ENCODE results near the gene MAST4.
"Not testable (repeated sequence)": the region's sequence is repeated elsewhere in the genome, so short reads cannot be mapped to it uniquely, and the experiment has no call there.

MAST4 gene

GRCh38 chr5:66647146-66647856 is 51.1 kb downstream of the MAST4 start:
- DNase-seq = no peak

GRCh38 chr5:66652818-66653217 is 56.6 kb downstream of the MAST4 start:
- no peak for DNase-seq

- DNase-seq = no peak
Observed at GRCh38 chr5:66653325-66653724, 57.1 kb downstream of the MAST4 start.

- no peak for DNase-seq
Observed at GRCh38 chr5:66655395-66656324, 59.5 kb downstream of the MAST4 start.

DNA sequence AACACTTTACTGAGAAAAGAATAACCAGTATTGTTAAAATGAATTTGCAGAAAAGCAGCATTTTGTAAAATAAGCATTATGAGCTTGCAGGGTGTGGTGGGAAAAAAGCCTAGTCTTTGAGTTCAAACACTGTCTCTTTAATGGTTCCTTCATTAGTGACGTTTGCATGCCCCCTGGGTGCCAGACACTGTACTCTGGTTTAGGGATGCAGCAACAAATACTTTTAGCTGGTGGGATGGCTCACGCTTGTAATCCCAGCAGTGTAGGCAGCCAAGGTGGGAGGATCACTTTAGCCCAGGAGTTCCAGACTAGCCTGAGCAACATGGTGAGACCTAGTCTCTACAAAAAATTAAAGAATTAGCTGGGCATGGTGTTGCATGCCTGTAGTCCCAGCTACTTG is 62.3 kb downstream of the MAST4 start:
- DNase-seq = no peak

DNA sequence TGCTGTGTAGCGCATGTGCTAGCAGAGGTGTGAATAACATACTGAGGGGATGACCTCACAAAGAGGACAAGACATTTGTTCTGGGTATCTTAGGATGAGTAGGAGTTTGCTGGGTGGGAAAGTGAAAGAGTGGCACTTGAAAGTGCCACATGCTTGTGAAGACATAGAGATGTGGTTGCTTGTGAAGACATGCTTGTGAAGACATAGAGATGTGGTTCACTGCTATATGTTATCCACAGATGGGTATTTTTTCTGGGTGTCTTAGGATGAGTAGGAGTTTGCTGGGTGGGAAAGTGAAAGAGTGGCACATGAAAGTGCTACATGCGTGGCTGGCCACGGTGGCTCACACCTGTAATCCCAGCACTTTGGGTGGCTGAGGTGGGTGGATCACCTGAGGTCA is 63.6 kb downstream of the MAST4 start:
- no peak for DNase-seq

DNA sequence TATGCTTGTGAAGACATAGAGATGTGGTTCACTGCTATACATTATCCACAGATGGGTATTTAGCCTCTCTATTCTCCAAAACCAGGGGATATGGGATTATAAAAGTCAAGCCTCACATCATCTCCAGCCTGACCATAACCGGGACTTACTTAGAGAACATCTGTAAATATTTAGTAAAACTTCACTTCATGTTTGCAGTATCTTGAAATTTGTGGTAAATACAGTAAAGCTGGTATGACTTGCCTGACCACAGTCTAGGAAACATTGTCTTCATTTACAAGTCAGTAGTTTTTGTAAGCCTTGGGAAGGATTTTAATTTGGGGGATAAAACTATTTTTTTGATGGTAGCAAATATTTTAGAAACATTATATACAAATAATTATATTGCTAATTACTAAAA is 64.2 kb downstream of the MAST4 start:
- no peak for DNase-seq

DNA sequence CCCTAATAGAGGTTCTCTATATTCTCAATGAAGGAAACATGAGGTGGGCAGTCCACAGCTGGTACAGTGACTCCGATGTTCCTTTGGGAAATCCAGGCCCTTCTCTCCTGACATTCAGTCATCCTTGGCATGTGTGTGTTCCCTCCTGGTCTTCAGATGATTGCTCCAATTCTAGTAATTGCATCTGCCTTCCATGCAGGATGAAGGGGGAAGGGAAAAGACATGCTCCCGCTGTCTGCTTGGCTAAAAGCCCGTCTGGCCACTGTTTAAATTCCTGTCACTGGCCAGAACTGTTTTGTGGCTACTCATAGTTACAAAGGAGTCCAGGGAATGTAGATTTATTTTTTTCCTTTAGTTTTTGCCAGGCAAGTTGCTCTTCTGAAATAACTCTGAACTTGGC is 65.0 kb downstream of the MAST4 start:
- DNase-seq = no peak

DNA sequence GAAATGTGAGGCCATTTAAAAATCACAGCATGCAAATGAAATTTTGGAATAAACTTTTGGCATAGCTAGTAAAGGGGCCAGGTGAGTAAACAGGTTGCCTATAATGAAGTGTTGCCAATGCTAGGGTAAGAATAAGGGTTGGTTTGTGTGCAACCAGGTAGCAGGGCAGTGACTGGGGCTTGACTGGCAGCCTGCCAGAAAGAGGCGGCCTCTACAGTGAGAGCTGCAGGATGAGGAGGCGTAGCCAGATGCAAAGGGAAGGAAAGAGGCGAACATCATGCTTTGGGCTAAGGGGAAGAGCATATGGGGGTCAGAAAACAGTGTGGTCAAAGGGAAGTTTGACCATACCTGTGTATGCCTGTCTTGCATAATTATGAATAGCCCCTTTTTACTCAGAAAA is 70.6 kb downstream of the MAST4 start:
- DNase-seq = no peak

DNA sequence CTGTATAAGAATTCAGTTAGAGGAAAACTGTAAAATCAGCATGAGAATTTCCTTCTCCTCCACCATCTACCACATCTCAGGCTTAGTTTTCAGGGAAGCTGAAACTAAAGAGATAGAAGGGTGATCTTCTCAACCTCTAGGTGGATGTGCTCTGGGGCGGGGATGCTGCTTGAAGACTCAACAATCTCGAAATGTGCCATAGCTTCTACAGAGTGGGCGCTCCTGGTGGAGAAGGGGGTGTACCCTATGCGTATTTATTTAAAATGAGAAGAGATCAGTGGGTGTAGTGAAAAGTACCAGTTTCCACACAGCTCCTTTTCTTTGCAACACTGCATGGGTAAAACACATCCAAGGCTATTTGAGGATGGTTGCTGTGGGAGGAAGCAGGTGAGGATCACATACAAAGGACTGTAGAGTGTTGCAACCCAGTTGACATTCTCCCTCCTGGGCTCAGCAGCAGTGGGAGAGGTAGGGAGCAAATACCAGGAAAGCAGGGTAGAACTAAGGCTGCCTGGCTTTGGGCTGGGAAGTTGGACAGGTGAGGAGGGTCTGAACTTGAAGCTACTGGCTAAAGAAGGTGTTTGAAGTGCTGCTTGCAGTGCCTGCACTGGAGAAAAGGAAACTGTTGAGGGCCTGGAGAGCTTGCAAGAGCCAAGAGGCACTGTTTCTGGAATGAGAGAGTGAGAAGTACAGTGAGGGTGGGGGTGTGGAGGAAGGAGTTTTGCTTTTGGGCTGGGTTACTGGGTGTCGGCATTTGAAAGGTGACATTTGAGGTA is 73.1 kb downstream of the MAST4 start:
- DNase-seq = no peak

GRCh38 chr5:66669862-66670195 is 73.6 kb downstream of the MAST4 start:
- DNase-seq = no peak

DNA sequence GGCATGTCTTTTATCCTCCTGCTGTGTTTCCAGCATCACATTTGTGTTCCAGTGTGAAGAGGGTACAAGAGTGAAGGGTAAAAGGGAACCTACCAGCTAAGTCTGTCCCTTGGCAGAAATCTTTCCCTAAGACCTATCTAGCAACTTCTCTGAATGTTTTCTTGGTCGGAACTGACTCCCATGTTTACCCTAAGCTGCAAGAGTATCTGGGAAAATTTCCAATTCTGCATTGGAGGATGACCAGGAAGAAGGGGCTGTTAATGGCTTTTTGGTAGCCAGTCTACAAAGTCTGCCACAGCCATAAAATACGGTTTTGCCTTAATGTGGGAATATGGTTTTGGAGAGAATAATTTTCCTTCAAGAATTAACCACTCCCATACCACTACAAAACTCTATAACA is 75.1 kb downstream of the MAST4 start:
- no peak for DNase-seq

GRCh38 chr5:66674802-66675201 is 78.6 kb downstream of the MAST4 start:
- DNase-seq = no peak

GRCh38 chr5:66675406-66675805 is 79.2 kb downstream of the MAST4 start:
- no peak for DNase-seq

GRCh38 chr5:66680221-66680620 is 84.0 kb downstream of the MAST4 start:
- DNase-seq = no peak

- DNase-seq = no peak
Observed at GRCh38 chr5:66680804-66681203, 84.6 kb downstream of the MAST4 start.

DNA sequence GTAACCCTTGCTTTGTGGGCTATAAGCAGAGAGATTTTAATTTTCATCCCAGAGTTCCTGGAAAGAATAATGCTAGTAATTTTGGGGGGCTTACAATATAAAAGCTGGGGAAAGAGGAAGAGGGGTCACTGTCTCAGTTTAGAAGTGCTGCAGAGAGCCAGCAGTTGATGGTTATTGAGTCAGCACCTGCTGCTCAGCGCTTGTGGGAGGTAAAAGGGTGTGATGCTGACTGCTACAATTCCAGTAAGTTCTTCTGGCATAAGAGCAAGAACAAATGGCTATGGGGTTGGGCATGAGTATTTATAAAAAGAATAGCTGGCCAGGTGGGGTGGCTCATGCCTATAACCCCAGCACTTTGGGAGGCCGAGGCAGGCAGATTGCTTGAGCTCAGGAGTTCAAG is 88.5 kb downstream of the MAST4 start:
- no peak for DNase-seq

GRCh38 chr5:66689522-66690220 is 93.5 kb downstream of the MAST4 start:
- DNase-seq = no peak

- DNase-seq = no peak
Observed at GRCh38 chr5:66694036-66694435, 97.8 kb downstream of the MAST4 start.

GRCh38 chr5:66695840-66696239 is 99.6 kb downstream of the MAST4 start:
- DNase-seq = not testable (repeated sequence)

DNA sequence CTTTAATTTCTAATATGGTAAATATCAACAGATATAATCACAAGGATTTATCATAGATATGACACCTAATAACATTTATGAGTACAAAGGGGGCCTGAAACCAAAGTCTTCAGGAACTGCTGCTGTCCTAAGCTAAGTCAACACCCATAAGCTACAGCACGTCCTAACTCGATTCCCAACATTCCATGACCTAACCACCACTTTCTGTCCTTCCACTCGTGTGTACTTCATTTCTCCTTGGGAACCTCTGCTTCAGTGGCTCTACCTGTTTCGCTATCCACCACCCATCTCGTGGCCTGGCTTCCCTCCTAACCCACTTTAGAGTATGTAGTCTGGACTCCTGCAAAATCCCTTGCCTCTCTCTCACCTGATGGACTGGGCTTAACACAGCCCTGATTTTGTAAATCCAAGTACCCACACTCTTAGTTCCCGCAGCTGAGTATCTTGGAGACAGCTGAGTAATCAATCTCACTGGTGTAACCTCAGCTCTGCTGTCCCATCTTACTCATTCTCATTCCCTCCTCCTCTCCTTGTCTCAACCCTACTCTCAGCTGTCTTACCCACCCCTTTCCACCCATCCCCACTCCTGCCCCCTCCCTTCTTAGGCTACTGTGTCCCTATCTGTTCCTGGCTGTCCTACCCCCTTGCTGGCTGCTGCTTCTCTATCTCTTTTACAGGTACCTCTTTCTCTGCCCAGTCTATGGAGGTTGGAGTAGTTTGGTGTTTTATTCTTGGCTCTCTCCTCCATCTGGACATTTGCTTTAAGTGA is 101.8 kb downstream of the MAST4 start:
- no peak for DNase-seq

DNA sequence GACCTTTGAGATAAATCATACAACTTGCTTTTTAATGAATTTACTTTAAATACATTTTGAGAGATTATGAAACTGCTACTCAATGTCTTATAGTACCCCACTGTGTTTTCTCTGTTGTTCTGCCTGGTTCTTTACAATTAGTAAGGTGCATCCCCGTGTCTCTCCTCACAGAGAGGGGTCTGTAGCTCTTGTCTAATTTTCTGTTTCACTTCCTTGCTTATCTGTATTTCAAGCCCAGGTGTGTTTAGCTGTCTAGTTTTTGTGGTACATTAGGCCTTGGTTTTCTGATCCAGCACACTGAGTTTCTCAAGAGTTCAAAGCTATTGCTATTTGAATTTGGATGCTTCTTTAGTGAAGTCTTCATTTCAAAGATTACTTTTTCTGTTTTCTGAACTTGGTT is 105.1 kb downstream of the MAST4 start:
- DNase-seq = no peak
